ENCODE data around the gene GNAI1.

GNAI1 gene

DNA sequence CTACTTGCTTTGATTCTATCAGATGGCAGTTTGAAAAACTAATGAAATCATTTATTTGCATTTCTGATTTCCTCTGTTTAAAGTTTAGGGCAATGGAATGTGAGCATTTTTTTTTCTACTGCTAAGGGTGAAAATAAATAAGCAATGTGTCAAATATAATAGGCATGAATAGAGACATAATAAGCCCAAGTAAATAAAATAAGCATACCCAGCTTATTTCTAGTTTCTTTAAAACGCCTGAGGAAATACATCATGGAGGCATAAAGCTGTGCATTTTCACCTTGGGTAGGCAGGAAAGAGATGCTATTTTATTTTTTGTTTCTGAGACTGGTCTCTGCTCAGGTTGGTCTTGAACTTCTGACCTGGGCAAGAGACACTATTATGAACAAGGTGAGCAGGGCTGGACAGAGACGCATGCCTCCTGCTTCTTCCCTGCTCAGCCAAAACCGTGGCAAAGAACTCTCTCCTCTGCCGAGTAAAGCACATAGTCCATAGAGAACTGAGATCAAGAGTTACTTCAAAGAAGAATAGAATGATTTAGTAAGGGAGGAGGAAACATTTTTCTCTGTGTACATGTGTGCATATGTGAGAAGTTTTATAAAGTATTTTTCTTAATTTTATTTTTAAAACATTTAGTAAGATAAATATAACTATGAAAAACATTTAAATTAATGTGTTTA lies 138.1 kb downstream of the GNAI1 start:
- H3K4me3 ChIP-seq (replicated peaks; ENCODE audit: low read depth, low read length) = no peak overlapping the region
- no peaks in the 10 kb centered on the region for H3K36me3 ChIP-seq (ENCODE audit: control insufficient read depth, insufficient read depth, low read length)
- DNase-seq (ENCODE audit: extremely low read depth, insufficient read length) = no peak
- H3K27me3 ChIP-seq (replicated peaks; ENCODE audit: control insufficient read depth, insufficient read depth, low read length) = no peaks in the 10 kb centered on the region
- TF ChIP-seq, protein P1, sequence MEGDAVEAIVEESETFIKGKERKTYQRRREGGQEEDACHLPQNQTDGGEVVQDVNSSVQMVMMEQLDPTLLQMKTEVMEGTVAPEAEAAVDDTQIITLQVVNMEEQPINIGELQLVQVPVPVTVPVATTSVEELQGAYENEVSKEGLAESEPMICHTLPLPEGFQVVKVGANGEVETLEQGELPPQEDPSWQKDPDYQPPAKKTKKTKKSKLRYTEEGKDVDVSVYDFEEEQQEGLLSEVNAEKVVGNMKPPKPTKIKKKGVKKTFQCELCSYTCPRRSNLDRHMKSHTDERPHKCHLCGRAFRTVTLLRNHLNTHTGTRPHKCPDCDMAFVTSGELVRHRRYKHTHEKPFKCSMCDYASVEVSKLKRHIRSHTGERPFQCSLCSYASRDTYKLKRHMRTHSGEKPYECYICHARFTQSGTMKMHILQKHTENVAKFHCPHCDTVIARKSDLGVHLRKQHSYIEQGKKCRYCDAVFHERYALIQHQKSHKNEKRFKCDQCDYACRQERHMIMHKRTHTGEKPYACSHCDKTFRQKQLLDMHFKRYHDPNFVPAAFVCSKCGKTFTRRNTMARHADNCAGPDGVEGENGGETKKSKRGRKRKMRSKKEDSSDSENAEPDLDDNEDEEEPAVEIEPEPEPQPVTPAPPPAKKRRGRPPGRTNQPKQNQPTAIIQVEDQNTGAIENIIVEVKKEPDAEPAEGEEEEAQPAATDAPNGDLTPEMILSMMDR (IDR thresholded peaks at IDR 0.05; ENCODE audit: insufficient read depth, low read length, poor library complexity, severe bottlenecking) = no peak

GRCh38 chr7:80273327-80273726 lies 138.7 kb downstream of the GNAI1 start:
- TF ChIP-seq, protein P1 (IDR thresholded peaks at IDR 0.05; ENCODE audit: insufficient read depth, low read length, poor library complexity, severe bottlenecking) = no peak
- Histone ChIP-seq H3K27me3 (replicated peaks; ENCODE audit: control insufficient read depth, insufficient read depth, low read length) (no peaks in the 10 kb centered on the region), H3K4me3 (replicated peaks; ENCODE audit: low read depth, low read length) (no peak overlapping the region), H3K36me3 (ENCODE audit: control insufficient read depth, insufficient read depth, low read length) (no peaks in the 10 kb centered on the region)
- DNase-seq (ENCODE audit: extremely low read depth, insufficient read length) = no peak

GRCh38 chr7:80275192-80275605 lies 140.6 kb downstream of the GNAI1 start:
- no peak for DNase-seq (ENCODE audit: extremely low read depth, insufficient read length)
- Histone ChIP-seq H3K27me3 (replicated peaks; ENCODE audit: control insufficient read depth, insufficient read depth, low read length) (no peaks in the 10 kb centered on the region), H3K36me3 (ENCODE audit: control insufficient read depth, insufficient read depth, low read length) (no peaks in the 10 kb centered on the region), H3K4me3 (replicated peaks; ENCODE audit: low read depth, low read length) (no peak overlapping the region)
- TF ChIP-seq, protein P1 (IDR thresholded peaks at IDR 0.05; ENCODE audit: insufficient read depth, low read length, poor library complexity, severe bottlenecking) = no peak

Measured in GM06990 (cell line).